Stimulated activated CD4-positive, alpha-beta T cell treated with anti-CD3 and anti-CD28 coated beads, TNF-alpha, amount 100 ng/mL, for 4 hours (primary cell): ENCODE measurements around the gene PSMC3.
A peak's percentile ranks its signal among the peaks of the same experiment; 100 is the strongest.

Source experiments
- DNase-seq, 3 experiments: peaks; one replicate each; pipeline ENCODE4 v3.0.0-alpha.2; 2020; ENCODE audit warnings: low read depth in 3 of 3

PSMC3 gene

DNA sequence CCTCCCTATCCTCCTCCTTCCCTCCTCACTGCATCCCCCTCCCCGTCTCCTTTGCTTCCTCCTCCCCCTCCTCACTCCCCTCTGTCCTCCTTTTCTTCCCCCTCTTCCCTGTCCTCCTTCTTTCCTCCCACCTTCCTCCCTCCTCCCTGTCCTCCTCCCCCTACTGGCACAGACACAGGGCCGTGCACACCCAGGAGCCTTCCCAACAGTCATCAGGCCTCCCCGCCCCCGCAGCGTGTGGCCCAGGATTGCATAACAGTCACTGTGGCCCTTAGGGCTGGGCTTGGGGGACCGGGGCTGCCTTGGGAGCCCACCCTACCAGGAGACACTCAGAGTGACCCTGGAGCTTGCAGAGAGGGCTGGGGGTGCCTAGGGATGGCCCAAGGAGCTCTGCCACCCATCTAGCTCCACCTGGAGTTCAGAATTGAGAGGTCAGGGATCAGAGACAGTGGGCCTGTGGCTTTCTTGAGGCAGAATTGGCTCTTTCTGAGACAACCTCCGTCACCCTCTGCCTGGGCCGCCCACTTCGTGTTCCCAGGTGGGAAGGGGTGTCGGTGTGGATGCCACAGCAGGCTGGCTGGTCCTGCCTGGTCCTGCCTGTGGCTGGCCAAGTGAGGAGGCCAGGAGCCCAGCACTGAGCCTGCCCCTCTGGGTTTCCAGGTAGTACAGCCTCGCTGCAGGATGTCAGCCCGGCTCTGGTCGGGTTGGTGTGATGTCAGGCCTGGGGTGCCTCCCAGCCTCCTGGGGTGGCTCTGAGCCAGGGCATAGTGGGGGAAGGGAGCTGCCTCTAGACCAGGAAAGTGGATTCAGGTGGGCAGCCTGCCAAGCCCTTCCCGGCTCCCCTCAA lies 49.5 kb downstream of the PSMC3 start:
- no peak for DNase-seq

DNA sequence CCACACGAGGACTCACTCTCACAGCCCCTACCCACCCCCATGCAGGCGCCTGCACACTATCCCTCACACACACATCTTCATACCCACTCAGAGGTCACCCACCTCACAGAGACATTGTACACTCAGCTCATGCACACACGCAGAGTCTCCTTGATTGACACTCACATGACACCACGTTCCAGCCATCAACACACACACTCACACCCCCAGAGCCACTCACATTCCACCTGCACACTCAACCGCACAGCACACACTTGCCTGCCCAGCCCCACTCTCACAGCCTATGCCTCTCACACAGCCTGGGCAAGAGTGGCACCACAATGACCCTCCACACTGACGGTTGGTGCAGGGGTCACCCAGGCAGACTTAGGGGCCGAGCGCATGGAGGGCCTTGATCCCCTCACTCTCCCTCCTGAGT lies 50.1 kb downstream of the PSMC3 start:
- no peak for DNase-seq

DNA sequence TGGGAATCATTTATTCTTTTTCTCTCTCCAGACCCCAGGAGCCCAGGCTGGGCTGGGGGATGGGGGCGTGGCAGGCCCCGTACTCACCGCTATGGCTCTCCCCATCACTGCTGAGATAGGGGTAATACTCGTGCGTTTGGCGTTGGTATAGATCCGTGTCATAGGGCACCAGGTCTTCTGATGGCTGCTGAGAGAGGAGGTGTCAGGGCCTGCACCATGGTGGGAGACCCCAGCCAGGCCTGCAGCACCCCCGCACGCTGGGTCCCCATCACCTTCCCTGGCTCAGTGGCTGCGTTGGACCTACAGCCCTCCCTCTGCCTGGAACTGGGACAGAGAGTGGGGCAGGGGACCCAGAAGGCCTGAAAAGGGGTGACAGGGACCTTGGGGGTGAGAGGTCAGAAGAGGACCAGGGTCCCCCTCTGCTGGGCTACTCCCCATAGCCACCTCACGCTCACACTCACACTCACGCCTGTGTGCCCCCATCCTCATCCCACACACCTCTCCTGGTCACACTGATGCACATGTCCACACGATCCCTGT lies 50.6 kb downstream of the PSMC3 start:
- no peak for DNase-seq

DNA sequence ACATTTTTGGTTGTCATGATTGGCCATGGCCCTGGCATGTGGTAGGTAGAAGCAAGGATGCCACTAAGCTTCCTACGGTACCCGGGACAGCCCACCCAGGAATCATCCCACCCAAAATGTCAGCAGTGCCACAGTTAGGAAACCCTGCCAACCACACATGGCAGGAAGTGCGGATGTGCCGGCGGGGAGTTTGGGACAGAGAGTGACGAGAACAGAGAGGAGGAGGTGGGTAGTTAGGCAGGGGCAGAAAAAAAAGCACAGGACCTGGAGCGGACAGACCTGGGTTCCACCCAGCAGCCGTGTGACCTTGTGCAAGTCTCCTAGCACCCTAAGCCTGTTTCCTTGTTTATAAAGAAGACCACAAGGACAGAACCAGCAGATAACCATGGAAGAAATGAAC lies 51.2 kb downstream of the PSMC3 start:
- no peak for DNase-seq

DNA sequence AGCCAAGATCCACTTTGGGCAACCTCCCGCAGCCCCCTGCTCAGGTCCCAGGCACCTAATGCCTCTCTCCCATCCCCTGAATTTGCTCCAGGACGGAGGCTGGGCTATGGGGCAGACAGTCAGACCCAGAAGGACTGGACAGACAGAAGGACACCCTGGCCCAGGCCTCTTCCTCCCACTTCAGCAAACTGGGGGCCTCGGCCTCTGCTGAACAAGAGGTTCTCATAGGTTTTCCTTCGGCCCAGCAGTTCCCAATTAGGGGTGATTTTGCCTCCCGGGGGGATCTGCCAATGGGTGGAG lies 51.6 kb downstream of the PSMC3 start:
- DNase-seq, result no peak

DNA sequence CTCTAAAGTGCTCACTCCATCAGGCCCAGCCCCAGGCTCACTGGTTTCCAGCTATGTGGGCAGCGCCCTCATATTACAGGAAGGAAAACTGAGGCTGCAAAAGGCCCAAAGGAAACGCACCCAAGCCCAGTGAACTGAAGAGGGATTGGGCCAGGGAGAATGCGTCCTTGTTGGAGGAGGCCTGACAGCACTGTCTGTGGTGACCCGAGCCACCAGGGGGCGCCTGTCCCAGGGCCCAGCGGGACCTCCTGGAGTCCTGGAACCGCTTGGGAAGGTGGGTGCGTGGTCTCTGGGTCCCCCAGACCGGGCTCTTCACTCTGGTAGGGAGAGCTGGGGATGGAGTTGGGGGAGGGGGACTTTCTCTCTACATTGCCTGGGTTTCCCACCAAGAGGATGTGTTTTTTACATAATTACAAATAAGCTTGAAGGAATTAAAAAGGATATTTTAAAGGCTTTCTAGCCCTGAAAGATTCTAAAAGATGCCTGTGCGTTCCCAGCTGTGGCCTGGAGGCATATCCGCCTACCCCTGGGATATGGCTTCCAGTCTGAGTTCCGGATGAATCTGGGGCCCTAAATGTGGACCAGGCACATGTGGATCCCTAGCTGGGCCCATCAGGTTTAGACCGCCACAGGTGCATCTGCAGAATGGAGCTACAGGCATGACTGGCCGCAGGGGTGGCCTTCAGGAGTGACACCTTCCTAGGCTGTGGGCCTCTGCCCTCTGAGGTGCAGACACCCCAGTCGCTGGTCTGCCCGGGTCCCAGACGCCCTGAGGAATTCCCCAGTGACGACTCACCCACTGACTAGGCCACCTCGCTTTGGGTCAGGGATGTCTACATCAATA lies 52.1 kb downstream of the PSMC3 start:
- DNase-seq, result peak; percentile 66 to 81 (median 74)

DNA sequence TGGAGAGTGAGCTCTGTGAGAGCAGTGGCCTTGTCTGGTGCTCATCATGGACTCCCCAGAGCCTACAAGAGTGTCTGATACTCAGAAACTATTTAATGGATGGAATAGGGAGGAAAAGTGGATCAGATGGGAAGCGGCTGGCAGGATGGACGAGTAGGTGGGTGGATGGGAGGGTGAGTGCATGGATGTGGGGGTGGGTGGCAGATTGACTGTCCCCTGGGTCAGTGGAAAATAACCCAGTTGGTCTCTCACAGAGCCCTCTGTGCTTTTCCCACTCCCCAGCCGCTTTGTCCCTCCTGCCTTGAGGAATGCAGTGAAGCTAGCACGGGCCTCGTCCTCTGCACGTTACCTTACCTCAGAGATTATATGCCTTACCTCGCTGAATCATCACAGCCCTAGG lies 53.8 kb downstream of the PSMC3 start:
- no peak for DNase-seq

DNA sequence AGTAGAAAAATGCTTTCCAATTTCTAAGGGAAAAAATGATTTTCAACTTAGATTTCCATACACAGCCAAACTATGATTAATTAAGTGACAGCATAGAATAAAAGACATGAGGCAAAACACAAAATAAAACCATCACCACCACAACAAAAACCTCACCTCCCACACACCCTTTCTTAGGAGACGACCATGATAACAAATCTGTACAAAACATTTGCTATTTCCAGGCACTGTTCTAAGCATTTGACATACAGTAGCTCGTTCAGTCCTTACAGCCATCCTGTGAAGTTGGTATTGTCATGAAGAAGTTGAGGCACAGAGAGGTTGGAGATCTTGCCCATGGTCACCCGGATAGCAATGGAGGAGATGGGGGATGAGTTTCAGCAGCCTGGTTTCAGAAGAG lies 56.6 kb downstream of the PSMC3 start:
- no peak for DNase-seq
